ENCODE data around the gene DMGDH.

The DMGDH gene

DNA sequence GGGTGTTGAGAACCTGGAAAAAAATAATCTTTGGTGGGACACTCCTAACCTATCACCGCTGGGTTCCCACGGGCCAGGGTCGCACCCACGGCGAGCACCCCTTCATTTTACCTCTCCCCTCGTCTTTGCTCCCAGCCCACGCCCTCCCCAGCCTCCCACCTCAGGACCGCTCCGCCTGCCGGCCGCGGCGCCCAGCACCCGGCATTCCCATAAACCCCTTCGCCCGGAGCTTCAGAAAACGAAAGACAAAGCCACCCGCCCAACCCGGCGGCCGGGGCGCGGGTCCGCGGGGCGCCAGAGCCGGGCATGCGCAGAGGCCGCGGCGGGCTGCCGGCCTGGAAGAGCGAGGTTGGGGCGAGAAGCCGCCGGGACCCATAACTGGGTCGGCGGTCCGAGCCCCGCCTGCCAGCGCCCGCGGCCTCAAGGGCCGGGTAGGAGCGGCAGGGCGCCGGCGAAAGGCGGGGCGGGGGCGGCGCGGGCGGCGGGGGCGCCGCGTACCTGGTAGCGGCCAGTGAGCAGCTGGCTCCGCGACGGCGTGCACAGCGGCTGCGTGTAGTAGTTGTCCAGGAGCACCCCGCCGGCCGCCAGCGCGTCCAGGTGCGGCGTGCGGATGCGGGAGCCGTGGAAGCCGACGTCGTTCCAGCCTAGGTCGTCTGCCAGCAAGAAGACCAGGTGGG, 84.9 kb downstream of the DMGDH start:
- TF ChIP-seq, protein P1, sequence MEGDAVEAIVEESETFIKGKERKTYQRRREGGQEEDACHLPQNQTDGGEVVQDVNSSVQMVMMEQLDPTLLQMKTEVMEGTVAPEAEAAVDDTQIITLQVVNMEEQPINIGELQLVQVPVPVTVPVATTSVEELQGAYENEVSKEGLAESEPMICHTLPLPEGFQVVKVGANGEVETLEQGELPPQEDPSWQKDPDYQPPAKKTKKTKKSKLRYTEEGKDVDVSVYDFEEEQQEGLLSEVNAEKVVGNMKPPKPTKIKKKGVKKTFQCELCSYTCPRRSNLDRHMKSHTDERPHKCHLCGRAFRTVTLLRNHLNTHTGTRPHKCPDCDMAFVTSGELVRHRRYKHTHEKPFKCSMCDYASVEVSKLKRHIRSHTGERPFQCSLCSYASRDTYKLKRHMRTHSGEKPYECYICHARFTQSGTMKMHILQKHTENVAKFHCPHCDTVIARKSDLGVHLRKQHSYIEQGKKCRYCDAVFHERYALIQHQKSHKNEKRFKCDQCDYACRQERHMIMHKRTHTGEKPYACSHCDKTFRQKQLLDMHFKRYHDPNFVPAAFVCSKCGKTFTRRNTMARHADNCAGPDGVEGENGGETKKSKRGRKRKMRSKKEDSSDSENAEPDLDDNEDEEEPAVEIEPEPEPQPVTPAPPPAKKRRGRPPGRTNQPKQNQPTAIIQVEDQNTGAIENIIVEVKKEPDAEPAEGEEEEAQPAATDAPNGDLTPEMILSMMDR (IDR thresholded peaks at IDR 0.05): no peak

DNA sequence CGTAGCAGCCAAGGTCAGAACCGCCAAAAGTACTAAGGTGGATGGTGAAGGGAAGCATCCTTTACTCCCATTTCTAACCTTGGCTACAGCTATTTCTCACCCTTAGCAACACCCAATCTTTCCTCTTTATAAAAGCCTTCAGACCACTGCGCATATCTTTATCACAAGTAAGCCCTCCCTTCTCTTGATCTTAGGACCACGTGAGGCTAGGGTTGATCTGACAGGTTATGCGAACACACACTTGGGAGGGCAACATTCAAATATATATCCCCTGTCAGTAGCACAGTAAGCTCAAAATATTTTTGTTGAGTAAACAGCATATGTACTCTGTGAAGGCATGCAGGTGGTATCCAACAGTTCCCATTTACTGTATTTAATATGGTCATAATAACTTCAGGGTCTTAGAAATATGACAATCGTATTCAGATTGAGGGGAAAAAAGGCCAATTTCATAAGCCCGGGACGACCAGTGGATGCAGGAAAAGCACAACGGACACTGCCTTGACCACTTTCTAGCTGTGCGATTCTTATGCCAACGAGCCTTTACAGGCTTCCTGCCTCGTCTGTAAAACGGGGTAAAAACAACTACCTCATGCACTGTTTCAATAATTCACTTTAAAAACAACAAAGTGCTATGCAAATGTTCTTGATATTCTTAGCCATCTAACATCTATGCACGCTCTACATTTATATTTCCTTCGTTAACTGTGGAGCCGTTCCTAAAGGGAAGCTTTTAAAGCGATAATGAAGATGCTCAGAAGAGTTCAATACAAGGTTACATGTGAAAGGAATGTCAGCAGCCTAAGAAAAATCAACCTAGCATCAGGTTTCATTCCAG, 85.7 kb downstream of the DMGDH start:
- TF ChIP-seq, protein P1 (IDR thresholded peaks at IDR 0.05): no peak

GRCh38 chr5:78979909-78980308, 89.6 kb downstream of the DMGDH start:
- TF ChIP-seq, protein P1 (IDR thresholded peaks at IDR 0.05): no peak

DNA sequence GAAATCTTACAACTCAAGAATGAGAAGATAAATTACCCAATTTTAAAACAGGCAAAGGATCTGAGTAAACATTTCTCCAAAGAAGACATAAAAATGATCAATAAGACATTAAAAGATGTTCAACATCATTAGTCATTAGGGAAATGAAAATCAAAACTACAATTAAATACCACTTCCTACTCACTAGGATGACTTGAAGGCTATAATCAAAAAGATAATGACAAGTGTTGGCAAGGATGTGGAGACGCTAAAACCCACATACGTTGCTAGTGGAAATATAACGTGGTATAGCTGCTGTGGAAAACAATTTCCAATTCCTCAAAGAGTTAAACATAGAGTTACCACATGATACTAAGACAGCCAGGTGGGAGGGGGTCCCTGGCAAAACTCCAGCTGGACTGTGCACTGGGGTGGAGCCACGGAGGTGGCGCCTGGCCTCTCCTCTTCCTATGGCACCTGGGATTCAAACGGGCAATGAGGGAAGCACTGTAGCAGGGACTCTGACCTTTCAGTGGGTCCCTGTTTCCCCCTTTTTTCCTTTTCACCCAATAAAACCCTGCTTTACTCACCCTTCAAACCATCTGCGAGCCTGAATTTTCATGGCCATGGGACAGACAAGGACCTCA, 90.2 kb downstream of the DMGDH start:
- TF ChIP-seq, protein P1 (IDR thresholded peaks at IDR 0.05): no peak

- TF ChIP-seq, protein P1 (IDR thresholded peaks at IDR 0.05): no peak
Measured at GRCh38 chr5:78975035-78975434, 94.4 kb downstream of the DMGDH start.

DNA sequence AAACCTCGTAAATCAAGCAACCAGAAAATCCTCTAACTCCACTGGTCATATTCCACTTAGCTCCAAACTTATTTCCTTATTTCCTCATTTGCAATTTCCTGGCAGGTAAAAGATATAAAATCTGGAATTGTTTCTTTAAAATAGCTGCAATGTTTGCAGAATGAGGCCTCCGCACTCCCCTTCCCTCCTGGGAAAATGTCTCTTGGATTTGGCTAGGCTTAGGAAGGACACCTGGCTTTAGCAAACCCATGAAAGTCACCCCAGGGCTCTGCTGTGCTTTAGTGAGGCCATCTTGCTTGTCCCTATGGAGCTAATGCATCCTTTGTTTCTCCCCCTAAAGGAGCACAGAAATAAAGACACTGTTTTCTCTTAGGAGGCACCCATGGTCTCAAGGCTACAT, 94.9 kb downstream of the DMGDH start:
- TF ChIP-seq, protein P1 (IDR thresholded peaks at IDR 0.05): no peak

- TF ChIP-seq, protein P1 (IDR thresholded peaks at IDR 0.05): no peak
Measured at GRCh38 chr5:78974011-78974410, 95.5 kb downstream of the DMGDH start.
